Measurements from ENCODE around the gene PCNX2.

The PCNX2 gene

DNA sequence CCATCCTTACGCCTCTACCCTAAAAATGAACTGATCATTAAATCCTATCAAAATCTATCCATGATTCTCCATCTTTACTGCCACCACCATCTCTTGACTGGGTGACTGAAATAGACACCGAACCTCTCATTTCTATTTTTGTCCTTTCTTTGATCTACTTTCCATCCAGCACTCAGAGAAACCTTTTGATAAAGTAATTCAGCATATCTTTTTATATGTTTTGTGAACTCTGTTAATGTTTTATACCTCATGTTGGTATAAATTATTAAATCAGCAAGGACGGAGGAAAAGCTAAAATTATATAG lies 13.0 kb downstream of the PCNX2 start:
- 92% methylated on average over 2 of the region's 3 CpGs for WGBS
- Histone ChIP-seq H3K36me3 (ENCODE audit: insufficient read depth, low read length) (peaks cover 11% of the 10 kb centered on the region), H3K27me3 (ENCODE audit: insufficient read depth, low read length) (no peaks in the 10 kb centered on the region), H3K4me3 (ENCODE audit: low read length) (no peak overlapping the region), H3K9ac (ENCODE audit: low read depth, low read length) (no peak overlapping the region), H3K9me3 (ENCODE audit: insufficient read depth, low read depth, low read length) (no peaks in the 10 kb centered on the region), H3K4me1 (ENCODE audit: insufficient read depth, low read length) (peaks cover 4% of the 10 kb centered on the region; the same call in 1 of the 2 replicates), H3K27ac (ENCODE audit: low read depth, low read length) (no peak overlapping the region)

DNA sequence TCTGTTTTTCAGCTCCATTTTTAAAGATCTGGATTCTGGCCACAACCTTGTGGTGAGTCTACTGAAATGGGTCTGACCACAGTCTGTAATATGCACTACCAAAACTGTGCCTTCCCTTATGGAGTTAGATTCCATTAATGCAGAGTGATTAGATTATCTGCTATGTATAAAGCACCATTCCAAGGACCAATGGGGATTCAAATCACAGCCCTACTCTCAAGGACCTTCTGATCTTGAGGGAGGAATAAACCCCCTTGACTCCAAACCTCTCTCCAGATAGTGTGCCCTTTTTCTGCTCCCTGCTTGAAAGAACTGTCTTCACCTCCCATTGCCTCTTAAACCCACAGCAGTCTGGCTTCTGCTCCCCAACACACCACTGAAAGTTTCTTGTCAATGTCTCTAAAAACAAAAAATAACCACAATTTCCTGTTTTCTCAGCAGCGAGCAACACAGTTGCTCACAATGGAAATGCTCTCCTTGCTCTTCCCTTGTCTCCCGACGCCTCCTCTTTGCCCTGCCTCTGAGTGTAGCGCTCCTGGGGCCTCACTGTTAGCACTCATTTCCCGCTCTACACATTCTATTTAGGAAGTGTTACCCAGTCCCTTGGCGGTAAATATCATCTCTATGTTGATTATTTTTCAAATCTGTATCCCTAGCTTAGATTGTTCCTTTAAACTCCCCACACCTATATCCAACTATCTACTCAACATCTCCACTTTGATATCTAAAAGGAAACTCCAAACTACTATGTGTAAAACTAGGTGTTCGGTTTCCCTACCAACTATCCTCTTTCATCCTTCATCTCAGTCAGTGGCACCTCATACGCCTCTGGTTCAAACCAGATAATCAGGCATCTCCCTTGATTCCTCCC lies 13.6 kb downstream of the PCNX2 start:
- 91% methylated on average over 8 of the region's 8 CpGs for WGBS

DNA sequence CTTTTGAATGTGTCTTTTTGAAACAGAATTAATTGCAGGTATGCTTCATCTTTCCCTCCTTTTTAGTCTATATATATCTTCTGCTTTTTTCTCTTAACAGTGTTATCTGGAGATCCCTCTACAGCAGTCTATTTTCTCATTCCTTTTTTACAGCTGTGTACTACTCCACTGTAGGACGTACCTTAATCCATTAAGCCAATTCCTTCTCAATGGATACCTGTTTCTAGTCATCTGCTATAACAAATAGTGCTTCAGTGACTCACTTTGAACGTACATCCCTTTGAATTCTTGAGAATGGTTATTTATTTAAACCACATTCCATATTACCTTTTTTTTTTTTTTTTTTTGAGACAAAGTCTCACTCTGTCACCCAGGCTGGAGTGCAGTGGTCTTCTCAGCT lies 15.6 kb downstream of the PCNX2 start:
- no peaks in the 10 kb centered on the region for H3K9me3 ChIP-seq (ENCODE audit: insufficient read depth, low read depth, low read length)
- H3K4me1 ChIP-seq (ENCODE audit: insufficient read depth, low read length), result peaks cover 4% of the 10 kb centered on the region; the same call in 1 of the 2 replicates
- no peak overlapping the region for H3K27ac ChIP-seq (ENCODE audit: low read depth, low read length)
- H3K4me3 ChIP-seq (ENCODE audit: low read length), result no peak overlapping the region
- H3K9ac ChIP-seq (ENCODE audit: low read depth, low read length), result no peak overlapping the region
- H3K36me3 ChIP-seq (ENCODE audit: insufficient read depth, low read length), result peaks cover under 1% of the 10 kb centered on the region; the same call in 1 of the 2 replicates
- H3K27me3 ChIP-seq (ENCODE audit: insufficient read depth, low read length), result no peaks in the 10 kb centered on the region
- 98% methylated on average over 2 of the region's 2 CpGs for WGBS

More for the DNA sequence above, 13.6 kb downstream of the PCNX2 start:
- H3K27ac ChIP-seq (ENCODE audit: low read depth, low read length), result no peak overlapping the region
- H3K27me3 ChIP-seq (ENCODE audit: insufficient read depth, low read length), result no peaks in the 10 kb centered on the region
- H3K9ac ChIP-seq (ENCODE audit: low read depth, low read length), result no peak overlapping the region
- no peaks in the 10 kb centered on the region for H3K9me3 ChIP-seq (ENCODE audit: insufficient read depth, low read depth, low read length)
- H3K4me3 ChIP-seq (ENCODE audit: low read length), result no peak overlapping the region
- peaks cover 5% of the 10 kb centered on the region; the same call in 1 of the 2 replicates for H3K36me3 ChIP-seq (ENCODE audit: insufficient read depth, low read length)
- peaks cover 4% of the 10 kb centered on the region; the same call in 1 of the 2 replicates for H3K4me1 ChIP-seq (ENCODE audit: insufficient read depth, low read length)

DNA sequence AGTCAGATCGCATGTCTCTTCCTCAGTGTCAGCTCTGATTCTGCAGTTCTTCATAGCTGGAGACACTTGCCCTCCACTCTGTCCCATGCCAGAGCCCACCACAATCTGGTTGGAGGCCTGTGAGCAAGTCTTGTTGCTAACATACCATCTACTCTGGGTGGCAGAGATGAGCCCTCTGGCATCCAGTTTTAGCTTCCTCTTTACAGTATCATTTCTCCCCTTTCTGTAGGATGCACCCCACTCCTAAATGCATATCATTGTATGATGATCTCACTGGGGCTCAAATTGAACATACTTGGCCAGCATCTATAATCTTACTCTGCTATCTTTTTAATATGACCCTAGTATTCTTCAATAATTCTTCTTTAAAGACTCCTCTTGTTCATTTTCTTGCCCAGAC lies 16.9 kb downstream of the PCNX2 start:
- Histone ChIP-seq H3K27ac (ENCODE audit: low read depth, low read length) (no peak overlapping the region), H3K9me3 (ENCODE audit: insufficient read depth, low read depth, low read length) (no peaks in the 10 kb centered on the region), H3K4me1 (ENCODE audit: insufficient read depth, low read length) (peaks cover 15% of the 10 kb centered on the region), H3K27me3 (ENCODE audit: insufficient read depth, low read length) (no peaks in the 10 kb centered on the region), H3K36me3 (ENCODE audit: insufficient read depth, low read length) (peaks cover 6% of the 10 kb centered on the region), H3K4me3 (ENCODE audit: low read length) (no peak overlapping the region), H3K9ac (ENCODE audit: low read depth, low read length) (no peak overlapping the region)
- whole genome bisulfite sequencing, result 97% methylated on average over 1 of the region's 1 CpG

DNA sequence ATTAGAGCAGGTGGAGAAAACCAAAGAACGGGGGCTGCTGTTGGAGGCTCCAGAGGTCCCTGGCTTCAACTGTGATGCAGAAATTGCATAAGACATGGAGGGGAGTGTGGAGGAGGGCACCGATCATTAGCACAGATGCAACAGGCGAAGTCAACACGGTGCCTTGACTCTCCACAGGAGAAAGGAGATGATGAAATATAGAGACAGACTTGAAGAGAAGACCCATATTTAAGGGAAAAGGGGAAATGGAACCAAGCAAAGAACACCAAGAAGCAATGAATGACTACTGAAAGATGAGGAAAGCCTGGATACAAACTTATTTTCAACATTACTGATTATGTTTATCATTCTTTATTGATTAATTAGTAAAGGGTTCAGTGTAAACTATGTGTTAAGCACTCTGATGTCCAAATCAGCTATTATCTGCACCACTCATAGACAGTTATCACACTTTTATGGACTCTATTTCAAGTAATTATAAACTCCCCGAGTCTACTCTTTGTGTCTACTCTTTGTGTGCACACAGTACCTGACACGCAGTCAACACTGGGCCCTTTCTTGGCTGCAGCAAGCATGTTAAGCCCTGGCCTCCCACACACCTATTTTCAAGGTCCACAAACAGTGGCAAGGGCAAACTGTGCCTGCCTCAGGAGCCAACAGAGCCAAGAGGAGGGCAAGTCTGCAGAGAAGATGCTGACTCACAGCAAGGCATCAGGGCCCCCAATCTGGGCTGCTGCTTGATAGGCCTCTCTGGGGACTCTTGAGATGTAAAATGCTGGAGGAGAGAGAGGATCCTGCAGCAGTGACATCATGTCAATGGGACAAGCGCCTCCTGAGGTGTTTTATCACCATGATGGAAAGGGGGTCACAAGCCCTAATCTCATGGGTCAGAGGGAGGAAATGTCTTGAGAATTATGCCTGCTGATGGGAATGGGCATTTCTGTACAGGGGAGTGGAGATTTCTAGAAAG lies 17.6 kb downstream of the PCNX2 start:
- H3K27ac ChIP-seq (ENCODE audit: low read depth, low read length), result no peak overlapping the region
- 94% methylated on average over 7 of the region's 7 CpGs for WGBS
- H3K36me3 ChIP-seq (ENCODE audit: insufficient read depth, low read length), result peaks cover 6% of the 10 kb centered on the region
- no peak overlapping the region for H3K9ac ChIP-seq (ENCODE audit: low read depth, low read length)
- H3K4me1 ChIP-seq (ENCODE audit: insufficient read depth, low read length), result peaks cover 15% of the 10 kb centered on the region
- no peaks in the 10 kb centered on the region for H3K9me3 ChIP-seq (ENCODE audit: insufficient read depth, low read depth, low read length)
- no peaks in the 10 kb centered on the region for H3K27me3 ChIP-seq (ENCODE audit: insufficient read depth, low read length)
- H3K4me3 ChIP-seq (ENCODE audit: low read length), result no peak overlapping the region

DNA sequence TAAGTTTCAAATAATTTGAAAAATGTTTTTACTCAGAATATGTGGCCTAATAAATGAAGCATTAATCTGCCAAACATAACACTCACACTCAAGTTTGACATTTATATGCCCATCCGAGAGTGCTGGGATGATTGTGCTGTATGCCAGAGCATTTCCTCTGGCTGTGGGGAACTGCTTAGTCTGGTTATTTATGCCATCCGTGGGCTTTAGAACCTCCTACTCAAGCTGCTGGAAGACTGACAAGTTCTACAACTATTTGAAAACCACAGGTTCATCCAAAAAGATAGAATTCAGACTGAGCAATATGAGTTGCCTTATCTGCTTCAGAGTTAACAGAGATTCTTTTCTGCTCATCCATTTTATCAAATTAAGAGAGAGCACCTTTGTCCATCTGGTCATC lies 25.9 kb downstream of the PCNX2 start:
- H3K27ac ChIP-seq (ENCODE audit: low read depth, low read length), result no peak overlapping the region
- no peaks in the 10 kb centered on the region for H3K27me3 ChIP-seq (ENCODE audit: insufficient read depth, low read length)
- no peak overlapping the region for H3K9ac ChIP-seq (ENCODE audit: low read depth, low read length)
- H3K4me1 ChIP-seq (ENCODE audit: insufficient read depth, low read length), result peaks cover 7% of the 10 kb centered on the region
- H3K4me3 ChIP-seq (ENCODE audit: low read length), result no peak overlapping the region
- no peaks in the 10 kb centered on the region for H3K9me3 ChIP-seq (ENCODE audit: insufficient read depth, low read depth, low read length)
- 91% methylated on average over 2 of the region's 2 CpGs for WGBS
- peaks cover 34% of the 10 kb centered on the region for H3K36me3 ChIP-seq (ENCODE audit: insufficient read depth, low read length)

DNA sequence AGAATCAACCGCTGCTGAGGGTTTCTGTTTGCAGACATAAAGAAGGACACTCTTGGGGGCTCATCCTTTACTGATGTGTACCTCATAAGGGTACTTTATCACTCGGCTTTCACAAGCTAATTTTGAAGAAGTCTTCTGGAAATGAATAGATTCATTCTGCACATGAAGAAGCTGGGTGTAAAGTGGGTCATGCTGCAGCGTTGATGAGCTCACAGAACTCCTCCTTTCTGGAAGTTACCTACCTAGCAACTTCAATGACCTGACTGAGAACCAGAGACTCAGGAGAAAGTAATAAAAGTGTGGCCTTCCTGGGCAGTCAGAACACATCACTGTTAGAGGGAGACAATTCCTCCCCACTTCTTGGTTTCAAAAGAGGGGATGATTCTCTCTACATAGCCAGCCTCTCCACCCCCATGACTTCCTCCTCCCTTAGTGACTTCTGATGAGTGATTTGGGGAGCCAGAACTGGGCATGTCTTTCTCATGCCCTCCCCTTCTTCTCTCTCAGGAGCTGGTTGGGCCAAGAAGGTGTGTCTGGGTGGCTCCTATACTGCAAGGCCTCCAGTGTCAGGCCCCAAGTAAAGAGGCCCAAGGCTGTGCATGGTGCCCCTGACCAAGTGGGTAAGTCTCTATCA lies 27.0 kb downstream of the PCNX2 start:
- WGBS, result 91% methylated on average over 3 of the region's 3 CpGs
- Histone ChIP-seq H3K9me3 (ENCODE audit: insufficient read depth, low read depth, low read length) (no peaks in the 10 kb centered on the region), H3K36me3 (ENCODE audit: insufficient read depth, low read length) (peaks cover 38% of the 10 kb centered on the region), H3K9ac (ENCODE audit: low read depth, low read length) (no peak overlapping the region), H3K4me1 (ENCODE audit: insufficient read depth, low read length) (no peaks in the 10 kb centered on the region), H3K27ac (ENCODE audit: low read depth, low read length) (no peak overlapping the region), H3K4me3 (ENCODE audit: low read length) (no peak overlapping the region), H3K27me3 (ENCODE audit: insufficient read depth, low read length) (no peaks in the 10 kb centered on the region)

DNA sequence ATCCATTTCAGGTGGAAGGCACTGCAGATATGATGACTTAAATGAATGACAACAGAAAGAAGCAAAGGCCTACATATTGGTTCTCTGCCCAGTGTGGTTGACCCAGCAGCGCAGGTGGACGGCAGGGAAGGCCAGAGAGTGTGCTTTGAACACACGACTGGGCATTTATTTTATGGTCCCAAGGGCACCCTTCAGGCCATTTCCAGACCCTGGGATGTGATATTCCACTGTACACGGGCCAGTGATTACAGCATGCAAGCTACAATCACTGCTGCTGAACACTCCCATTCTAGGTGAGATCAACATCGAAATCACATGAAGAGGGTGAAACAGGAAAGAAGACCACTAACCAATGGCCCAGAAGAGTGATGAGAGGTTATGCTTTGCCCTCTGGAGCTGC lies 33.8 kb downstream of the PCNX2 start:
- no peaks in the 10 kb centered on the region for H3K27me3 ChIP-seq (ENCODE audit: insufficient read depth, low read length)
- peaks cover 78% of the 10 kb centered on the region for H3K36me3 ChIP-seq (ENCODE audit: insufficient read depth, low read length)
- H3K27ac ChIP-seq (ENCODE audit: low read depth, low read length), result no peak overlapping the region
- H3K4me3 ChIP-seq (ENCODE audit: low read length), result no peak overlapping the region
- H3K9ac ChIP-seq (ENCODE audit: low read depth, low read length), result no peak overlapping the region
- no peaks in the 10 kb centered on the region for H3K4me1 ChIP-seq (ENCODE audit: insufficient read depth, low read length)
- 95% methylated on average over 5 of the region's 5 CpGs for WGBS
- H3K9me3 ChIP-seq (ENCODE audit: insufficient read depth, low read depth, low read length), result no peaks in the 10 kb centered on the region

DNA sequence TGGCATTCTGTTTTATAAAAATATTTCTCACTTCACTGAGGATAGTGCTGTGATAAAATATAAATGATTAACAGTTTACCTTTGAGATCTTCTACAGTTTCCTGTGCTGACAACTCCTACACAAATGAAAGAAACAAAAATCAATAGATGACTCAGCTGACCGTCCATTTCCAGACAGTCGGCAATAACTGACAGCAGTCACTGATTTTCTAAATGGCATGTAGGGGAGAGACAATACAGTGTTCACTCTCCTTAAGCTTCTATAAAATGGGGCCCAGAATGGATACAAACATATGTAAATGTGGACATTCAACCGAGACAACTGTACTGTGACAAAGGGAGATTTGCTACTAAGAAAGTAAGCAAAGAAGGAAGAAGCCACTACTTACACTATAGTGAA lies 34.3 kb downstream of the PCNX2 start:
- no peak overlapping the region for H3K9ac ChIP-seq (ENCODE audit: low read depth, low read length)
- H3K36me3 ChIP-seq (ENCODE audit: insufficient read depth, low read length), result peaks cover 79% of the 10 kb centered on the region
- WGBS, result 96% methylated on average over 3 of the region's 3 CpGs
- H3K27me3 ChIP-seq (ENCODE audit: insufficient read depth, low read length), result no peaks in the 10 kb centered on the region
- no peak overlapping the region for H3K27ac ChIP-seq (ENCODE audit: low read depth, low read length)
- H3K4me1 ChIP-seq (ENCODE audit: insufficient read depth, low read length), result no peaks in the 10 kb centered on the region
- H3K9me3 ChIP-seq (ENCODE audit: insufficient read depth, low read depth, low read length), result no peaks in the 10 kb centered on the region
- no peak overlapping the region for H3K4me3 ChIP-seq (ENCODE audit: low read length)

DNA sequence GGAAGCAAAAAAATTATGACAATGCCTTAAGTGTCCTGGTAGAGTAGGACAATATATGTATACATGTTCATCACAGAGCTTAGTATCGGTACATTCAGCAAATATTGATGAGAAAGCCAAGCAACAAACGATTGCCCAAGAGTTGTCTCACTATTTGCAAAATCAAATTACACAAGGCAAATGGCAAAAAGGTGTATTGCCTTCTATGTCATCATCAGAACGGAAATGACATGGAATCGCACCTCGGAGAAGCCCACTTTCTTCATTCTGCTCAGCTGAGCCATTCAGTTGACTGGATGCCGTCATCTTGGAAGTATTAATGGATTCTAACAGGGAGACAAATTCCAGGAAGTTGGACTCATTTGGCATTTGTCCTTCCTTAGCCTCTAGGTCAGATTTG lies 37.7 kb downstream of the PCNX2 start:
- Histone ChIP-seq H3K4me3 (ENCODE audit: low read length) (no peak overlapping the region), H3K36me3 (ENCODE audit: insufficient read depth, low read length) (peaks cover 85% of the 10 kb centered on the region), H3K9ac (ENCODE audit: low read depth, low read length) (no peak overlapping the region), H3K27ac (ENCODE audit: low read depth, low read length) (no peak overlapping the region), H3K27me3 (ENCODE audit: insufficient read depth, low read length) (no peaks in the 10 kb centered on the region), H3K9me3 (ENCODE audit: insufficient read depth, low read depth, low read length) (no peaks in the 10 kb centered on the region), H3K4me1 (ENCODE audit: insufficient read depth, low read length) (0 out of 2 replicates have a peak, but pooled peaks cover 8% of the 10 kb centered on the region)
- 95% methylated on average over 6 of the region's 6 CpGs for WGBS

DNA sequence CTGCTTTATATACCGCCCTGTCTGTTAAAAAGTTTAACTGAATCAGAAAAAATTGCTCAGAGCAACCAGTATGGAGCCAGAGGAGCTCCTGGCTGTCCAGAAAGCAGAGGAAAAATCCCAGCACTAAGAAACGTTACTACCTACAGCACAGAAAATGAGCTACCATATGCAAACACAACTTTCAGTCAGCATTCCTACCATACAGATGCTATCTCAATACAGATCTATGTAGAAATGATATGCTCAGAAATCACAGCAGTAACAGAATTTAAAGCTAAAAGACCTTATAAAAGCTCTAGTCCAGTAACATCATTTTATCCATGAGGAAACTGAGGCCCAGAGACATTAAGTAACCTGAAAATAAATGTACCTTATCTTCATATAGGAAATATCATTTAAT lies 38.7 kb downstream of the PCNX2 start:
- WGBS, result 94% methylated on average over 2 of the region's 2 CpGs
- Histone ChIP-seq H3K36me3 (ENCODE audit: insufficient read depth, low read length) (peaks cover 85% of the 10 kb centered on the region), H3K4me1 (ENCODE audit: insufficient read depth, low read length) (0 out of 2 replicates have a peak, but pooled peaks cover 8% of the 10 kb centered on the region), H3K9me3 (ENCODE audit: insufficient read depth, low read depth, low read length) (no peaks in the 10 kb centered on the region), H3K9ac (ENCODE audit: low read depth, low read length) (no peak overlapping the region), H3K4me3 (ENCODE audit: low read length) (no peak overlapping the region), H3K27me3 (ENCODE audit: insufficient read depth, low read length) (no peaks in the 10 kb centered on the region), H3K27ac (ENCODE audit: low read depth, low read length) (no peak overlapping the region)
